ENCODE data around the gene LETMD1. TPM values are rescaled to one million over a fixed set of nuclear protein-coding genes. Genes with fewer than 3 reads are reported as not detected.

The LETMD1 gene
- total and polyA plus RNA-seq, 2 of the 13 experiments (the other 11 are each of a cell fraction or from before 2014, with no cell fraction given) = 43.3 to 87.7 TPM

DNA sequence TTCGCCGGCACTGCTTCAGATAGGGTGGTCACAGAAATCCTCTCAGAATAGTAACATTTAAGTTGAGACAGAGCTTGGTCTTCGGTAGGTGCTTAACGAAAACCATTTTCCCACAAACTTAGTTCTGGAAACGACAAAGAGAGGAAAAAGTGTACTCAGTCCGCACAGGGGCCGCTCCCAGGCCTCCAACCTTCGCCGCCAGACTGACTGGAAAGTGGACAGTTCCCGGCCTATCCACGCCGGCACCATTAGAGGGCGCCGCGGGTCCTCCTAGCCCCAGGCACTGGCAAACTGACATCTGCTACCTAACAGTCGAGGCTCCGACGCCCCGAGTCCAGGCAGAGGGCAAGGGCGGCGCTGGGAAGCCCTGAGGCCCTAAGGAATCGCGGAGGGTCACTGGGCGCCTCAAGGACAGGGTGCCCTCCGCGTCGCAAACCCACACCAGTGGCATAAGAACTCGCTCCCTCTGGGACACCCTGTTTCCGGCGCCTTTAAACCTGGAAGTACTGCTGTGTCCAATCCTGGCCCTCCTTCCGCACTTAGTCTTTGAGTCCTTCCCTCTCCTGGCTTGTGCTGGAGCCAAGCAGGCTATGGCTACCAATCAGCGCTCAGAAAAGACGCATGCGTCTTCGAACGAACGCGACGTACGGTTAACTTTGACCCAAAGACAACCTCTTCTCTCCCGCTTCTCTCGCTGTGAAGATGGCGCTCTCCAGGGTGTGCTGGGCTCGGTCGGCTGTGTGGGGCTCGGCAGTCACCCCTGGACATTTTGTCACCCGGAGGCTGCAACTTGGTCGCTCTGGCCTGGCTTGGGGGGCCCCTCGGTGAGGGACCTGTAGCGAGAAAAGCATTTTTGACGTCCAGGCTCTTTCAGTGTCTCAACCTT lies at the start of gene LETMD1 (continued):
- no peak for TF ChIP-seq CBX2 (IDR thresholded peaks at IDR 0.05; ENCODE audit: low read depth, low read length)
- no peak for TF ChIP-seq CBX2 (CRISPR knock-in tag; IDR thresholded peaks at IDR 0.05; ENCODE audit: low read depth)
- TF ChIP-seq MZF1 (CRISPR knock-in tag; IDR thresholded peaks at IDR 0.05; ENCODE audit: borderline replicate concordance) = no peak
- TF ChIP-seq CHD2 (IDR thresholded peaks at IDR 0.05; ENCODE audit: low read depth, low read length) = no peak
- TF ChIP-seq ZSCAN9 (CRISPR knock-in tag; IDR thresholded peaks at IDR 0.05; ENCODE audit: borderline replicate concordance) = no peak; the same call in 1 of the 2 replicates
- peak; percentile 69 for TF ChIP-seq ZNF547 (CRISPR knock-in tag; IDR thresholded peaks at IDR 0.05)
- TF ChIP-seq ZBTB38 (CRISPR knock-in tag; IDR thresholded peaks at IDR 0.05) = peak; percentile 21; the same call in 1 of the 2 replicates
- TF ChIP-seq, protein P1, sequence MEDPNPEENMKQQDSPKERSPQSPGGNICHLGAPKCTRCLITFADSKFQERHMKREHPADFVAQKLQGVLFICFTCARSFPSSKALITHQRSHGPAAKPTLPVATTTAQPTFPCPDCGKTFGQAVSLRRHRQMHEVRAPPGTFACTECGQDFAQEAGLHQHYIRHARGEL (CRISPR knock-in tag; IDR thresholded peaks at IDR 0.05) = no peak
- TF ChIP-seq ZSCAN31 (CRISPR knock-in tag; IDR thresholded peaks at IDR 0.05; ENCODE audit: low read depth) = no peak
- no peak for TF ChIP-seq EZH2 (conservative IDR thresholded peaks at IDR 0.05; ENCODE audit: low read depth, low read length)
- TF ChIP-seq CHCHD3 (CRISPR knock-in tag; IDR thresholded peaks at IDR 0.05) = no peak
- no peak for TF ChIP-seq ZFP82 (CRISPR knock-in tag; IDR thresholded peaks at IDR 0.05; ENCODE audit: borderline replicate concordance)
- no peak for TF ChIP-seq ATM (IDR thresholded peaks at IDR 0.05; ENCODE audit: borderline replicate concordance)
- TF ChIP-seq NR2F6 (IDR thresholded peaks at IDR 0.05) = peak; percentile 18; the same call in 1 of the 2 replicates
- TF ChIP-seq NR2F6 (CRISPR knock-in tag; IDR thresholded peaks at IDR 0.05) = no peak
- no peak for TF ChIP-seq ZNF614 (CRISPR knock-in tag; IDR thresholded peaks at IDR 0.05; ENCODE audit: borderline replicate concordance)
- no peak for TF ChIP-seq XBP1 (CRISPR knock-in tag; IDR thresholded peaks at IDR 0.05)
- peak; percentile 51; the same call in 1 of the 2 replicates for TF ChIP-seq BCL6 (CRISPR knock-in tag; IDR thresholded peaks at IDR 0.05)
- no peak for TF ChIP-seq ZNF749 (CRISPR knock-in tag; IDR thresholded peaks at IDR 0.05; ENCODE audit: borderline replicate concordance)
- peak; percentile 44; the same call in 1 of the 2 replicates for TF ChIP-seq ZNF556 (CRISPR knock-in tag; IDR thresholded peaks at IDR 0.05; ENCODE audit: borderline replicate concordance)
- TF ChIP-seq ZFP1 (CRISPR knock-in tag; IDR thresholded peaks at IDR 0.05) = no peak
- peak; percentile 67; the same call in 1 of the 2 replicates for TF ChIP-seq ZNF44 (CRISPR knock-in tag; IDR thresholded peaks at IDR 0.05)
- TF ChIP-seq ZFY (CRISPR knock-in tag; IDR thresholded peaks at IDR 0.05) = peak; percentile 84
- TF ChIP-seq, protein P2, sequence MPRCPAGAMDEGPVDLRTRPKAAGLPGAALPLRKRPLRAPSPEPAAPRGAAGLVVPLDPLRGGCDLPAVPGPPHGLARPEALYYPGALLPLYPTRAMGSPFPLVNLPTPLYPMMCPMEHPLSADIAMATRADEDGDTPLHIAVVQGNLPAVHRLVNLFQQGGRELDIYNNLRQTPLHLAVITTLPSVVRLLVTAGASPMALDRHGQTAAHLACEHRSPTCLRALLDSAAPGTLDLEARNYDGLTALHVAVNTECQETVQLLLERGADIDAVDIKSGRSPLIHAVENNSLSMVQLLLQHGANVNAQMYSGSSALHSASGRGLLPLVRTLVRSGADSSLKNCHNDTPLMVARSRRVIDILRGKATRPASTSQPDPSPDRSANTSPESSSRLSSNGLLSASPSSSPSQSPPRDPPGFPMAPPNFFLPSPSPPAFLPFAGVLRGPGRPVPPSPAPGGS (CRISPR knock-in tag; IDR thresholded peaks at IDR 0.05) = 0 out of 2 replicates have a peak, but pooled peaks have one; percentile 43
- peak; percentile 51; the same call in 1 of the 2 replicates for TF ChIP-seq RFXAP (CRISPR knock-in tag; IDR thresholded peaks at IDR 0.05; ENCODE audit: borderline replicate concordance)
- TF ChIP-seq ZNF446 (CRISPR knock-in tag; IDR thresholded peaks at IDR 0.05) = 0 out of 2 replicates have a peak, but pooled peaks have one; percentile 10
- no peak for TF ChIP-seq MAF1 (CRISPR knock-in tag; IDR thresholded peaks at IDR 0.05; ENCODE audit: borderline replicate concordance)
- peak; percentile 73 for TF ChIP-seq ZNF709 (CRISPR knock-in tag; IDR thresholded peaks at IDR 0.05)
- TF ChIP-seq, protein P3, sequence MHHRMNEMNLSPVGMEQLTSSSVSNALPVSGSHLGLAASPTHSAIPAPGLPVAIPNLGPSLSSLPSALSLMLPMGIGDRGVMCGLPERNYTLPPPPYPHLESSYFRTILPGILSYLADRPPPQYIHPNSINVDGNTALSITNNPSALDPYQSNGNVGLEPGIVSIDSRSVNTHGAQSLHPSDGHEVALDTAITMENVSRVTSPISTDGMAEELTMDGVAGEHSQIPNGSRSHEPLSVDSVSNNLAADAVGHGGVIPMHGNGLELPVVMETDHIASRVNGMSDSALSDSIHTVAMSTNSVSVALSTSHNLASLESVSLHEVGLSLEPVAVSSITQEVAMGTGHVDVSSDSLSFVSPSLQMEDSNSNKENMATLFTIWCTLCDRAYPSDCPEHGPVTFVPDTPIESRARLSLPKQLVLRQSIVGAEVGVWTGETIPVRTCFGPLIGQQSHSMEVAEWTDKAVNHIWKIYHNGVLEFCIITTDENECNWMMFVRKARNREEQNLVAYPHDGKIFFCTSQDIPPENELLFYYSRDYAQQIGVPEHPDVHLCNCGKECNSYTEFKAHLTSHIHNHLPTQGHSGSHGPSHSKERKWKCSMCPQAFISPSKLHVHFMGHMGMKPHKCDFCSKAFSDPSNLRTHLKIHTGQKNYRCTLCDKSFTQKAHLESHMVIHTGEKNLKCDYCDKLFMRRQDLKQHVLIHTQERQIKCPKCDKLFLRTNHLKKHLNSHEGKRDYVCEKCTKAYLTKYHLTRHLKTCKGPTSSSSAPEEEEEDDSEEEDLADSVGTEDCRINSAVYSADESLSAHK (CRISPR knock-in tag; IDR thresholded peaks at IDR 0.05; ENCODE audit: borderline replicate concordance) = no peak
